Activated CD8-positive, alpha-beta memory T cell treated with anti-CD3 and anti-CD28 coated beads for 24 hours (primary cell): Measurements from ENCODE around the gene RAPGEF1.

Source experiments
- DNase-seq: peaks from one replicate; pipeline ENCODE4 v3.0.0-alpha.2; 2020

RAPGEF1 gene

GRCh38 chr9:131621551-131622358 lies 118.1 kb downstream of the RAPGEF1 start:
- DNase-seq = no peak

GRCh38 chr9:131620764-131621520 lies 118.9 kb downstream of the RAPGEF1 start:
- no peak for DNase-seq

GRCh38 chr9:131619680-131620079 lies 120.2 kb downstream of the RAPGEF1 start:
- DNase-seq = no peak

DNA sequence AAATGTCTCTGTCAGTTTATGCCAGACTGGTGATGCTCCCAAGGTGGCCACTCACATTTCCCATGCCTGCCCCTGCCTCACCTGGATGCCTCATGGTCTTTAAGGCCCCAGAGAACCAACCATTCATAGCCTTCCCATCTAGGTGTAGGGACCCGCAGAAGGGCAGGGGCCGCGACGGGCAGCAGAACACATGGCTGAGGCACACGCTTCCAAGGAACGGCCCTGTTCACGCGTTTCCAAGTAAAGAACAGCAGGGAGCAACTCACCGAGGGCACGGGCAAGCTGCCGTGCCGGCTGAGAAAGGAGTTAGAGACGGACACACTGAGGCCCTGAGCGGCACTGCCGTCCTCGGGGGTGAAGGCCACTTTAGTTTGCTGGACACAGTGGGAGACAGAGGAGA lies 121.1 kb downstream of the RAPGEF1 start:
- DNase-seq = no peak

DNA sequence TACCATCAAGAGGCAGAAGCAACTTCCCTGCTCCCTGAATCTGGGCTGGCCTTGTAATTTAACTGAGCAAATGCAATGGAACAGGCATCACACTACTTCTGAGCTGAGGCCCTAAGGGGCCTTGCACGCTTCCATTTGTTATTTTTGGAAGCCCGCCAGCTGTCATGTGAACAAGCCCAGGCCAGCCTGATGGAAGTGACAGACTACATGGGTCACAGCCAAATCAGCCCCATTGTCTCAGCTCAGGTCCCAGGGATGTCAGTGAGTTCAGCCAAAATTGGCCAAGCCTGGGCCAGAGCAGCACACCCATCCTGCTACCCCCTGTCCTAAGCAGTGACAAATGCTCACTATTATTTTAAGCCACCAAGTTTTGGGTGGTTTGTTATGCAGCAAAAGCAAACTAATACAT lies 121.8 kb downstream of the RAPGEF1 start:
- no peak for DNase-seq

- no peak for DNase-seq
Measured at GRCh38 chr9:131617611-131618010, 122.3 kb downstream of the RAPGEF1 start.

- no peak for DNase-seq
Measured at GRCh38 chr9:131616983-131617604, 122.8 kb downstream of the RAPGEF1 start.

GRCh38 chr9:131614340-131614915 lies 125.4 kb downstream of the RAPGEF1 start:
- DNase-seq = no peak

GRCh38 chr9:131613921-131614320 lies 126.0 kb downstream of the RAPGEF1 start:
- DNase-seq = no peak

DNA sequence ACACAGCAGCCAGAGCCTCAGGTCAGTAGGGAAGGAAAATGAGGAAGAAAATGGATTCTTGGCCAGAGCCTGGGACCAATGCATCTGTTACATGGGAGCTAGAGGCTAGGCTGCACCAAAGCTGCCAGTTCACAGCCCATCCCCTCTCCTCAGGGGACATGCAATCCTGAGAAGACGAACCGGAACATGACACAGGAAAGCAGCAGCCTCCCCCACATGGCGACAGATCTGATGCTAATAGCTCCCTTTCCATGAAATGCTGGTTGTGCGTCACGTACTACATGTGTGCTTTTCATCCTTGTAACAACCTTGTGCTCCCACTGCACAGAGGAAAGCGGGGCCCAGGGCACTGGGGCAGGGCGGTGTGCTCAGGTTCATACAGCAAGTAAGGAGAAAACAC lies 127.0 kb downstream of the RAPGEF1 start:
- DNase-seq = no peak

DNA sequence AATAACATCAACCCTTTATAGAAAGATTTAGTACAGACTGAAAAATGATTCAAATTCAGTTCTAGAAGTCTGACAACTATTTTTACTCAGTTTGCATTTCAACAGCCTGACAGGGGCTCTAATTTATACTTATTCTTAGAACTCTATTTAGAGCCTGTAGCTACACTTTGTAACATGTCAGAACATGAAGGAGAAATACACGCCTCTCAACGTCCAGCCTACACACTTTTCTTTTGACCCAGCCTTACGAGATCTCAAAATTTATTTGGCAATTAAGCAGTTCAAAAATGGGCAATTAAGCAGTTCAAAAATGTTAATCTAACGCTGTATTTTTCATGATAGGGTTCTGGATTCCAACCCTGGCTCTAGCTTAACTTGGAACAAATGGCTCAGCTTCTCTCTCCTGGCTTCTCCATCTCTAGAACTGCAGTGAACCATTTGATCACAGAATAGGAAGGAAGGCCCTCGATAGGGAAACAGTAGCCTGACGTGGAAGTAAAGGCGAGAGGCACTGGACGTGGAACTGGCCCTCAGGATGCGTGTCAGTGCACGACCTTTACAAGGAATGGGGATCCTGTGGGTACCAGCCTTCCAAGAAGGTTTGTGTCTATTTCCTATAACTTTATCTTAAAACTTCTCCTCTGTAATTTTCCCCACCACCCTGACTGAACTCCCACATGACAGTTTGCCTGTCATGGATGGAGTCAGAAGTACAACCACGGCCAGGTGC lies 128.1 kb downstream of the RAPGEF1 start:
- no peak for DNase-seq

DNA sequence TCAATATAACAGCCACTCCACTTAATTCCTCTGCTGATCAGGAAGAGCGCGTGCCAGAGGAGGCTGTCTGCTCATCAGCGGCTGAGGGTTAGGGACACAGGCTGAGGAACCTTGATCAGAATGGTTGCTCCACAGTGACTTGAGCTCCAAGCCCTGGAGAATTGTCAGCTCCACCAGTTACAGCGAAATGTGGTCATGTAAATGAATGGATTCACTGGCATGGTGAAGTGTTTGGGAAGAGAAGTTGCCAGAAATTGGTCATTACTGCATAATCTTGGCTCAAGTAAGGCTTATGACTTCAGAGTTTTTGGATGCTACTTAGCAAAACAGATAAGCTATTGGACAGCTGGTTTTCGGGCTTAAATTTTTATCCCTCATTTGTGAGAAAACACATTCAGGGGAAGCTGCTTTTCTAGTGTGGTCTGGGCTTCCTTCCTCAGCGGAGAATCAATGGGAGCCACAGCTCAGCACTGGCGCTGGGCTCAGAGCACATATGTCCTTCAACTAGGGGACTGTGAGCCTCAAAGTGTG lies 129.6 kb downstream of the RAPGEF1 start:
- DNase-seq = no peak

DNA sequence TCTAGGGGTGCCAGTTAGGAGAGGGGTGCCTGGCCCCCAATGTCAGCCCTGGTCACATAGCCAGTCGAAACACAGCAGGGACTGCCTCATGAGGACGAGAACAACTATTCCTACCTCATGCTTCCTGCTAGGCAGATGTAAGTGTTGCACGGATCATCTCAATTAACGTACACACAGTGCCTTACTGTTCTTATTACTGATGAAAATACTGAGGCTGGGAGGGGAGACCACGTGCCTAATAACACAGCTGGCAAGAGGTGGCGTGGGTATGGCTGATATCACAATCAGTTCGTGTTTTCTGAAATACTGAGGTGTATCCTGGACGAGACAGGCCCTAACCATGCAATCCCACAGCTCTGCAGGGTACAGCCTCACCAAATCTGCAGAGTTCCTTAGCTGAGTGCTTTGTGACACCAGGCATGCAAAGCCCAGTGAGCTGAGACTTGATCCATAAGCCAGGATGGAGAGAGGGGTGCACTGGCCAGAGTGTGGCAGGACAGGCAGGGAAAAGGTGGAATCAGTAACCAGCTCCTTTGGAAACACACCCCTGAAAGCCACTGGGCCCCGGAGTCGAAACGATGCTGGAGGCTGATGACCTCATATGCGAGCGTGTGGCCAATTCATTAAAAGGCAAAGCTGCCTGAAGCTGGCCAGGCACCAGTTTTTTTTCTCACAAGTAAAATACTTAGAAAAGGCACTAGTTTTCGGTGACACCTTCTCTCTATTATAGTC lies 130.6 kb downstream of the RAPGEF1 start:
- DNase-seq = no peak

- no peak for DNase-seq
Measured at GRCh38 chr9:131608493-131609037, 131.3 kb downstream of the RAPGEF1 start.

DNA sequence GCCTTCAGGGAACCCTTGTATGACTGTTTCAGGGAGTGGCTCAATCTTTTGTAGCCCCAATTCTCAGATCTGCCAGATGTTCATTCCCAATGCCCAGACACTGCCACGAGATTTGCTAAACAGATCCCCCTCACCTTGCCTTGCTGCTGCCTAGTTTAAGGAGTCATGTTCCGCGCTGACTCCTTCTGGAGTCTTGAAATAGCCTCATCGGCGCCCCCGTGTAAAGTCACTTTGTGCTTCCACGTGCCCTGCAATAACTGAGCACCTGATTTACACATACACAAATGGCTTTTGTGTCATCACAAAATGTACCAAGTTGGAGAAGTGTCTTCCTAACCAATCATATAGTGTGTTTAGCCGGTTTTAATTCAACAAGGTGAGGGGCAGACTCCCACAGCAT lies 132.3 kb downstream of the RAPGEF1 start:
- DNase-seq = no peak

DNA sequence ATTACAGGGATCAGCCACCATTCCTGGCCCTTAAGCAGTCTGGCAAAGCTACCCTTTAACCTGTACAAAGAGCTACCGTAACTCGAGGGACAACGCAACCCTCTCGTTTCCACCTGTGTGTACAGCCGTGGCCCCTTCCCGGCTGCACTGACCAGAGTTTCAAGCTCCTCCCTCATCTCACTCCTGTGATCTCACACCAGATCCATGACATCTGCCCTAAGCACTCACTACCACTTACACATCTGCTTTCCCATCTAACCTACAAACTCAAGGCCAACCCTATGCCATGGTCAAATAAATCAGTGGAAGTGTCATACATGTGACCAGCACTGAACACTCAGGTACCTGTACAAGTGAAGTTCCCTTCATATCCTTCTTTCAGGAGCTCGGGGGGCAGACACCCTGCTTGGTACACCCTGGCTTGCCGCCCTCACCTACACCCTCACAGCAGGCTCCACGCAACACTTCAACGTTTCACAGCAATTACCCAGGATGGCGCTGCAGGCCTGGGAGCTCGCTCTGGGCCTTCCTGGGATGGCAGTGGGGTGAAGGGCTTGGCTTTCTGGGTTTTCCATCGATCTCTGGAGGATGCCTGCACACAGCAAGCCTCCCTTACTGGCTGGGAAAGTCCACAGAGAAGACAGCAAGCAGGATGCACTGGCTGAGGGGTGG lies 132.8 kb downstream of the RAPGEF1 start:
- DNase-seq = no peak

GRCh38 chr9:131605770-131606590 lies 133.9 kb downstream of the RAPGEF1 start:
- no peak for DNase-seq

DNA sequence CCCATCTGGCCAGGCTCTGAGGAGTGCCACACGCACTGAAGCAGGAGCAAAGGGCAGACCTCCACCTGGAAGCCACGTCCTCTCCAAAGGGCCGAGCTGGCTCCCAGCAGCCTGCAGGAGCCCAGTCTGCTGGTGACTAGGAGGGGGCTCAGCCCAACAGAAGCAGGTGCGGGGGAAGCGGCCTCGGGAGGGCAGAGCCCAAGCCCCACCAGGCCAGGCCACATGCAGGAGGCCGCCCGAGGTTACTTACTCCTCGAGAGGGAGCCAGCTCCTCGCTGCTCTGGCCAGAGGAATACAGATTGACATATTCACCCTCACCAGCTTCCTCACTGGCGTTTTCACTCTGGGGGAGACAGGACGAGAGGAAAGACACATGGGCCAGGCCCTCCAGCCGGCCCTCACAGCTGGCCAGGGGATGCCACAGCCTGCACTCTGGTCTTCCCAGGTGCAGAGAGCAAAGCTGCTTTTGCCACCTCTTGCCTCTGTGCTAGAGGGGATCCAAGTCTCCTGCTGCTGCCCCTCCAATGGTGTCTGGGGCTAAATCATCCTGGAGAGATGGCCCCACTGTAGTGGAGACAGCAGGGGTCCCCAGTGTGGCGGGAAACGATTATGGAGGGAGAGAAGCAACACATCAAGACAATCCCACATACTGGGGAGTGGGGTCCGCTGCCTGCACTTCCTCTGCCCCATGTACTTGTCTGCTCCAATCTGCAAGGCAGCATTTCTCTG lies 136.0 kb downstream of the RAPGEF1 start:
- no peak for DNase-seq

DNA sequence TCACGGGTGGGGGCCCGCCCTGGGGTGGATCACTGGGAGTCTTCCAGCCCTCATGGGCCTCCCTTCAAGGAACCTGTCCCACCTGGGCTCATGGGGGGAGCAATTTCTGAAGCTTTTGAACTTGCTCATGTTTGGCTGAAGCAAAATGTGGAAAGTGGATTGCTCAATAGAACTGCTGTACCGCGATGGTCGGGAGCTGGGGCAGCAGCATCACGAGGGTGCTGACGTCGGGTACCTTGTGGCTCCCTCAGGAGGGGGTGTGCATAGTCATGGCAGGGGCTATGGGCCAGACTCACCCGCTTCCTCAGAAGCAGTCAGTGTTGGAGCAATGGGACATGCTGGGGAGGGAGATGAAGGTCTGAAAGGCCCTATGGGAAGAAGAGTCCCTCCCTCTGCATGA lies 136.7 kb downstream of the RAPGEF1 start:
- no peak for DNase-seq
